Ovary (tissue), 9 donors: ENCODE data around the gene SMOC2. TPM values are rescaled to one million over a fixed set of nuclear protein-coding genes. Genes with fewer than 3 reads are reported as not detected.
A peak's percentile ranks its signal among the peaks of the same experiment; 100 is the strongest.

Experiments
- DNase-seq, 5 donors: peaks; one replicate each; pipeline ENCODE4 v3.0.0-alpha.2; 2019 to 2020
- H3K27ac ChIP-seq, 2 donors: fragments of 200-600 bp; one replicate each; pipeline versions ENCODE4 v1.5.1 to v1.8.0; 2019 to 2022
- H3K27me3 ChIP-seq: fragments of 200-600 bp; one replicate; pipeline ENCODE4 v1.8.0; 2022
- H3K36me3 ChIP-seq: fragments of 200-600 bp; sonication (generic); one replicate; pipeline ENCODE4 v1.5.1; 2019
- H3K4me1 ChIP-seq: one replicate; pipeline ENCODE4 v1.8.1; 2013; ENCODE audit warnings: mild to moderate bottlenecking, moderate library complexity; ENCODE audit not compliant: insufficient read depth
- H3K4me3 ChIP-seq: fragments of 200-600 bp; sonication (generic); one replicate; pipeline ENCODE4 v1.5.1; 2017
- H3K9me3 ChIP-seq, 2 donors: fragments of 200-600 bp in 1 of 2; sonication (generic) in 1 of 2; one replicate each; pipeline versions ENCODE4 v1.5.1 to v1.8.1; 2013 to 2019; ENCODE audit warnings: mild to moderate bottlenecking in 1 of 2, moderate library complexity in 1 of 2
- EP300 ChIP-seq: sonication (generic); formaldehyde crosslinking; IDR thresholded peaks from one replicate; pipeline ENCODE4 v1.6.1; 2017; ENCODE audit warnings: antibody characterized with exemption
- POLR2A ChIP-seq: fragments of 450-650 bp; IDR thresholded peaks from one replicate; pipeline ENCODE4 v1.6.1; 2017; ENCODE audit warnings: antibody characterized with exemption, mild to moderate bottlenecking, moderate library complexity
- WGBS, 3 donors: extraction: QIAGEN DNeasy Blood & Tissue Kit in 1 of 3; methylation state at CpG; one replicate each; pipeline versions ENCODE4 v1.1.5 to v1.1.7; 2013 to 2017; 5-methylcytosine and 5-hydroxymethylcytosine counted together
- intact Hi-C, 4 donors: fragments of 100-400 bp; cut with DNase I; formaldehyde crosslinking; loops; one replicate each; pipeline versions ENCODE4 v1.11.0 to v1.15.1; 2022 to 2023
- polyA plus RNA-seq, 2 donors: library from polyadenylated mRNA; stranded (reverse); fragments of 200-250 nt in 1 of 2; fragments of 350-450 nt in 1 of 2; fragmentation: Illumina TruSeq in 1 of 2; extraction: RNeasy Lipid Tissue Mini Kit (QIAGEN cat#74804) in 1 of 2; gene quantifications; one replicate each; pipeline ENCODE4 v1.2.3, GENCODE V29; 2013 to 2014
- total RNA-seq, 7 donors: library from RNA; depleted of rRNA in 2 of 7; stranded (reverse); fragments of >200 nt in 2 of 7; fragmentation: NEBNext Ultra II Directional in 3 of 7; extraction: Animal tissue kit (Norgen Biotek cat#: 25700) in 3 of 7; gene quantifications; one replicate each; pipeline versions ENCODE4 v1.1.0 to v1.2.4, GENCODE V29; 2016 to 2023
- TF ChIP-seq, protein P1 (sequence below), 3 donors: fragments of 450-650 bp in 2 of 3; fragments of 200-600 bp in 1 of 3; IDR thresholded peaks; one replicate each; pipeline versions ENCODE4 v1.5.1 to v1.8.0; 2016 to 2022; ENCODE audit warnings: antibody characterized with exemption in 3 of 3, mild to moderate bottlenecking in 1 of 3
- donor health status: DM: no; HTN: no; CAD: no; lungs with moderate emphysema.
- donor health status: DM: no; HTN: no; CAD: no.
- donor health status: Bipolar disorder and iron deficiency.
- donor health status: DM: yes; HTN: yes; CAD: no.
- donor health status: DM: no; HTN: no; CAD: no.
- donor health status: DM: yes; HTN: yes; CAD: no.

SMOC2 gene
- total and polyA plus RNA-seq, 9 donors, result 84.4 to 272 (median 129) TPM

DNA sequence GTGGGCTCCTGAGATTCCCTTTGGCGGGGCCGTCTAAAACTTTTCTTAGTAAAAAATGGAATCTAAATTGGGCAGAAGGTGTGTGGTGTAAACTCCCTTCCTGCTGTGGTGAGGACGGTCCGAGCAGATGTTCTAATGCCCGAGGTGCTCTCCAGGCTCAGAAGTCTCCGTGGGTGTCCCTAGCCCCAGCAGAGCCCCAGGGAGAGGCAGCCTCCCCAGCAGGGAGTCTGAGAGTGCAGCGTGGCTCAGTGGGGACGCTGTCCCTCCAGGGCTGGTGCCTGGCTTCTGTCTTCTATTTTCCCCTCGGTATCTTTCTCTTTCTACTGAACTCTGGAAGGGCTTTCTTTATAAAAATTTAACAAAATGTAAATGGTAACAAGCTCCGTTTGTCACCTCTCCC is 208.2 kb downstream of the SMOC2 start:
- 47 to 62% (median 58%) methylated on average over 10 of the region's 10 CpGs for WGBS, 3 donors
- peak overlapping the region in 1 of 2 donors; percentile 22 for H3K27ac ChIP-seq
- no peak for DNase-seq
- H3K4me3 ChIP-seq, result no peak overlapping the region
- H3K27me3 ChIP-seq, result no peaks in the 10 kb centered on the region
- H3K36me3 ChIP-seq, result no peaks in the 10 kb centered on the region
- peaks cover 9% of the 10 kb centered on the region for H3K4me1 ChIP-seq
- intact Hi-C loops, result no loop called here
- no peak for TF ChIP-seq POLR2A
- TF ChIP-seq EP300, result no peak
- TF ChIP-seq, protein P1, sequence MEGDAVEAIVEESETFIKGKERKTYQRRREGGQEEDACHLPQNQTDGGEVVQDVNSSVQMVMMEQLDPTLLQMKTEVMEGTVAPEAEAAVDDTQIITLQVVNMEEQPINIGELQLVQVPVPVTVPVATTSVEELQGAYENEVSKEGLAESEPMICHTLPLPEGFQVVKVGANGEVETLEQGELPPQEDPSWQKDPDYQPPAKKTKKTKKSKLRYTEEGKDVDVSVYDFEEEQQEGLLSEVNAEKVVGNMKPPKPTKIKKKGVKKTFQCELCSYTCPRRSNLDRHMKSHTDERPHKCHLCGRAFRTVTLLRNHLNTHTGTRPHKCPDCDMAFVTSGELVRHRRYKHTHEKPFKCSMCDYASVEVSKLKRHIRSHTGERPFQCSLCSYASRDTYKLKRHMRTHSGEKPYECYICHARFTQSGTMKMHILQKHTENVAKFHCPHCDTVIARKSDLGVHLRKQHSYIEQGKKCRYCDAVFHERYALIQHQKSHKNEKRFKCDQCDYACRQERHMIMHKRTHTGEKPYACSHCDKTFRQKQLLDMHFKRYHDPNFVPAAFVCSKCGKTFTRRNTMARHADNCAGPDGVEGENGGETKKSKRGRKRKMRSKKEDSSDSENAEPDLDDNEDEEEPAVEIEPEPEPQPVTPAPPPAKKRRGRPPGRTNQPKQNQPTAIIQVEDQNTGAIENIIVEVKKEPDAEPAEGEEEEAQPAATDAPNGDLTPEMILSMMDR (IDR thresholded peaks at IDR 0.05), result no peak
- H3K9me3 ChIP-seq, result no peaks in the 10 kb centered on the region

DNA sequence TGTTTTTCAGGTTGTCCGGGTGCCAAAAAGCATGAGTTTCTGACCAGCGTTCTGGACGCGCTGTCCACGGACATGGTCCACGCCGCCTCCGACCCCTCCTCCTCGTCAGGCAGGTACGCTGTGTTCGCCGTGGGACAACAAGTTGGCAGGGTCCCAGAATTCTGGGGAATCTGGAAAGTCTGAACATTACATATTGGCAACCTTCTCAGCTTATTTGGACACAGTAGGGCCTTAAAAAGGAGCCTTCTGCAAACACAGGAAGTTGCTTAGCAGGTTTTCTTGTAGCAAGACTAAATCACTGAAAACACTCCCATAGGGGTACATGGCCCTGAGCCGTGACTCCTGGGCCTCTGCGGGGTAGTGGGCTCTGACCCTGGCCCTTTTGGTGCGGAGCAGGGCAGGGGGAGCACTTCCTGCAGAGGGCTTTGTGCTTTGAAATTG is 209.7 kb downstream of the SMOC2 start:
- intact Hi-C loops, result no loop called here
- no peaks in the 10 kb centered on the region for H3K36me3 ChIP-seq
- H3K27ac ChIP-seq, result no peak overlapping the region
- peaks cover 9% of the 10 kb centered on the region for H3K4me1 ChIP-seq
- TF ChIP-seq EP300 (no peak), POLR2A (no peak)
- TF ChIP-seq, protein P1 (IDR thresholded peaks at IDR 0.05), result no peak
- no peaks in the 10 kb centered on the region for H3K27me3 ChIP-seq
- H3K4me3 ChIP-seq, result no peak overlapping the region
- H3K9me3 ChIP-seq, result no peaks in the 10 kb centered on the region
- 36 to 42% (median 37%) methylated on average over 15 of the region's 15 CpGs for WGBS, 3 donors
- DNase-seq, result peak; percentile 45 to 80 (median 47)

DNA sequence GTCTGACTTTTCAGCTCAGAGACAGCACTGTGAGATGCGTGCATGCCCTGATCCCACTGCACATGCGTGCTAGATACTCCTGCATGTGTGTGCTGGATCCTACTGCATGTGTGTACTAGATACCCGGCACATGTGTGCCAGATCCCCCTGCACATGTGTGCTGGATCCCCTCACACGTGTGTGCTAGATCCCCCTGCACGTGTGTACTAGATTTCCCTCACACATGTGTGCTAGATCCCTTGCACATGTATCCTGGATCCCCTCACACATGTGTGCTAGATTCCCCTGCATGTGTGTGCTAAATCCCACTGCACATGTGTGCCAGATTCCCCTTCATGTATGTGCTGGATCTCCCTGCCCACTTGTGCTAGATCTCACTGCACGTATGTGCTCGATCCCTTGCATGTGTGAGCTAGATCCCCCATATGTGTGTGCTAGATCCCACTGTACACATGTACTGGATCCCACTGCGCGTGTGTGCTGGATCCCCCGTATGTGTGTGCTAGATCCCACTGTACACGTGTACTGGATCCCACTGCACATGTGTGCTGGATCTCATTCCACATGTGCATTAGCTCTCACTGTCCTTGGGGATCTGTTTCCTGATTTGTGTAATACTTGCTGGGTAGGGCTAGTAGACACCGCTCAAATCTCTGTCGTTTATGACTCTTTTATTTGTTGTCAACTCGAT is 214.6 kb downstream of the SMOC2 start:
- Histone ChIP-seq H3K36me3 (no peaks in the 10 kb centered on the region), H3K9me3 (no peaks in the 10 kb centered on the region), H3K4me1 (no peaks in the 10 kb centered on the region), H3K27ac (no peak overlapping the region), H3K4me3 (no peak overlapping the region), H3K27me3 (no peaks in the 10 kb centered on the region)
- intact Hi-C loops, result no loop called here
- no peak for DNase-seq
- 84 to 88% (median 86%) methylated on average over 14 of the region's 14 CpGs for WGBS, 3 donors
- TF ChIP-seq EP300 (no peak), POLR2A (no peak)
- TF ChIP-seq, protein P1 (IDR thresholded peaks at IDR 0.05), result no peak

DNA sequence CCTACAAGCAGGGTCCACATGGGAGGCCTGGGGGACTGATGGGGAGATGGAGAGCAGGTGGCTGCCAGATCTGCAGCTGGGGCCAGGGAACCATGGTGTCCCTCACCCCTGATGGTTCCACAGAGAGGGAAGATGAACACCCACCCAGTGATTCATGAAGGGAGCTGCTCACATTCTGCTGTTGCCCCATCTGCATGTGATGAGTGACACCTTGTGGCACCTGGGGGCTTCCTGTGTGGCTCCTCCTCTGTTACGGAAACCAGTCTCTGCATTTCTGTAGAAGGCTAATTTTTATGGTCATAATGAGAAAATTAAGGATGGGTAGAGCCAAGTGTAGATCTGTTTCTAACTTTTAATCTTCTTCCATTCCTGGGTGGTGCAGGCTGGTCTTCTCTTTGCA is 217.1 kb downstream of the SMOC2 start:
- DNase-seq, result no peak
- Histone ChIP-seq H3K9me3 (no peaks in the 10 kb centered on the region), H3K27me3 (no peaks in the 10 kb centered on the region), H3K27ac (no peak overlapping the region), H3K4me3 (no peak overlapping the region), H3K36me3 (no peaks in the 10 kb centered on the region), H3K4me1 (no peaks in the 10 kb centered on the region)
- WGBS, 3 donors, result 88 to 100% (median 96%) methylated on average over 1 of the region's 1 CpG
- intact Hi-C loops, result no loop called here
- TF ChIP-seq EP300, result no peak
- TF ChIP-seq, protein P1 (IDR thresholded peaks at IDR 0.05), result no peak
- TF ChIP-seq POLR2A, result no peak
